Osteocyte (in vitro differentiated cells): ENCODE results near the gene LRRC57. TPM values are rescaled to one million over a fixed set of nuclear protein-coding genes. Genes with fewer than 3 reads are reported as not detected.

ENCODE experiments used
- DNase-seq: peaks from one replicate; pipeline ENCODE4 v3.0.0; 2021; ENCODE audit warnings: mixed read lengths; ENCODE audit not compliant: unreplicated experiment; ENCODE audit errors: extremely low spot score
- H3K27ac Mint-ChIP-seq: one replicate; pipeline ENCODE4 v1.8.0; 2021; ENCODE audit warnings: mild to moderate bottlenecking, mixed read lengths; ENCODE audit not compliant: unreplicated experiment
- H3K27me3 Mint-ChIP-seq: one replicate; pipeline ENCODE4 v1.8.0; 2021; ENCODE audit warnings: mixed read lengths; ENCODE audit not compliant: unreplicated experiment
- H3K36me3 Mint-ChIP-seq: one replicate; pipeline ENCODE4 v1.8.0; 2021; ENCODE audit warnings: mixed read lengths; ENCODE audit not compliant: unreplicated experiment
- H3K4me1 Mint-ChIP-seq: one replicate; pipeline ENCODE4 v1.8.0; 2021; ENCODE audit warnings: mixed read lengths; ENCODE audit not compliant: unreplicated experiment
- H3K4me3 Mint-ChIP-seq: one replicate; pipeline ENCODE4 v1.8.0; 2021; ENCODE audit warnings: mild to moderate bottlenecking, moderate library complexity, mixed read lengths; ENCODE audit not compliant: unreplicated experiment
- H3K9me3 Mint-ChIP-seq: one replicate; pipeline ENCODE4 v1.8.0; 2021; ENCODE audit warnings: mixed read lengths; ENCODE audit not compliant: unreplicated experiment
- CTCF ChIP-seq: fragments of 200-600 bp; sonication (generic); IDR thresholded peaks from 2 replicates; pipeline ENCODE4 v1.5.0; 2021; ENCODE audit warnings: antibody characterized with exemption, mild to moderate bottlenecking, moderate library complexity
- total RNA-seq: library from RNA; stranded (reverse); gene quantifications from 2 replicates; pipeline ENCODE4 v1.2.1, GENCODE V29; 2021

Gene LRRC57
- total RNA-seq, 1 donor from 2014 or later, result 38.9 TPM

GRCh38 chr15:42581272-42581730 lies 32.7 kb upstream of the LRRC57 start:
- Mint-ChIP-seq H3K27me3 (no peaks in the 10 kb centered on the region), H3K27ac (peak overlapping the region; percentile 82), H3K9me3 (no peaks in the 10 kb centered on the region), H3K4me3 (peak overlapping the region; percentile 70), H3K36me3 (no peaks in the 10 kb centered on the region), H3K4me1 (peaks cover 42% of the 10 kb centered on the region)
- TF ChIP-seq CTCF, result no peak
- peak; percentile 93 for DNase-seq

- peaks cover 46% of the 10 kb centered on the region for H3K4me1 Mint-ChIP-seq
- no peaks in the 10 kb centered on the region for H3K9me3 Mint-ChIP-seq
- H3K4me3 Mint-ChIP-seq, result no peak overlapping the region
- no peaks in the 10 kb centered on the region for H3K36me3 Mint-ChIP-seq
- no peak for TF ChIP-seq CTCF
- no peak for DNase-seq
- peak overlapping the region; percentile 33 for H3K27ac Mint-ChIP-seq
- H3K27me3 Mint-ChIP-seq, result no peaks in the 10 kb centered on the region
Observed at GRCh38 chr15:42578984-42579537, 30.5 kb upstream of the LRRC57 start.

GRCh38 chr15:42577514-42578031 lies 29.0 kb upstream of the LRRC57 start:
- Mint-ChIP-seq H3K4me1 (peaks cover 37% of the 10 kb centered on the region), H3K27me3 (no peaks in the 10 kb centered on the region), H3K9me3 (no peaks in the 10 kb centered on the region), H3K4me3 (peak overlapping the region; percentile 28), H3K36me3 (no peaks in the 10 kb centered on the region), H3K27ac (no peak overlapping the region)
- DNase-seq, result no peak
- TF ChIP-seq CTCF, result no peak

GRCh38 chr15:42576776-42577175 lies 28.2 kb upstream of the LRRC57 start:
- DNase-seq, result no peak
- Mint-ChIP-seq H3K27ac (peak overlapping the region; percentile 94), H3K36me3 (no peaks in the 10 kb centered on the region), H3K4me1 (peaks cover 32% of the 10 kb centered on the region), H3K4me3 (peak overlapping the region; percentile 99), H3K27me3 (no peaks in the 10 kb centered on the region), H3K9me3 (no peaks in the 10 kb centered on the region)
- no peak for TF ChIP-seq CTCF

- no peak for TF ChIP-seq CTCF
- Mint-ChIP-seq H3K27ac (peak overlapping the region; percentile 94), H3K36me3 (no peaks in the 10 kb centered on the region), H3K4me1 (peaks cover 26% of the 10 kb centered on the region), H3K27me3 (no peaks in the 10 kb centered on the region), H3K4me3 (peak overlapping the region; percentile 99), H3K9me3 (no peaks in the 10 kb centered on the region)
- no peak for DNase-seq
Observed at GRCh38 chr15:42576040-42576594, 27.5 kb upstream of the LRRC57 start.
